GM19238 (cell line): ENCODE measurements around the gene TRIOBP.

Experiments used
- DNase-seq: peaks from one replicate; pipeline ENCODE4 v3.0.0; 2011; ENCODE audit warnings: low spot score; ENCODE audit not compliant: insufficient read length

Gene TRIOBP

GRCh38 chr22:37726241-37726887 is 29.5 kb downstream of the TRIOBP start:
- DNase-seq, result no peak

- no peak for DNase-seq
Observed at GRCh38 chr22:37728620-37729019, 31.8 kb downstream of the TRIOBP start.

GRCh38 chr22:37731804-37732471 is 35.1 kb downstream of the TRIOBP start:
- peak; percentile 53 for DNase-seq

GRCh38 chr22:37732699-37733607 is 36.1 kb downstream of the TRIOBP start:
- no peak for DNase-seq

GRCh38 chr22:37733625-37734401 is 37.0 kb downstream of the TRIOBP start:
- DNase-seq, result no peak

- DNase-seq, result no peak
Observed at GRCh38 chr22:37734402-37734700, 37.5 kb downstream of the TRIOBP start.

- no peak for DNase-seq
Observed at GRCh38 chr22:37734964-37735451, 38.2 kb downstream of the TRIOBP start.

- no peak for DNase-seq
Observed at GRCh38 chr22:37739035-37739434, 42.2 kb downstream of the TRIOBP start.

- DNase-seq, result no peak
Observed at GRCh38 chr22:37739611-37740049, 42.8 kb downstream of the TRIOBP start.

- no peak for DNase-seq
Observed at GRCh38 chr22:37740455-37741311, 43.8 kb downstream of the TRIOBP start.

GRCh38 chr22:37741312-37741795 is 44.5 kb downstream of the TRIOBP start:
- no peak for DNase-seq

- DNase-seq, result no peak
Observed at GRCh38 chr22:37742376-37743171, 45.7 kb downstream of the TRIOBP start.

- DNase-seq, result no peak
Observed at GRCh38 chr22:37744589-37744988, 47.7 kb downstream of the TRIOBP start.

- peak; percentile 98 for DNase-seq
Observed at GRCh38 chr22:37745548-37746365, 48.9 kb downstream of the TRIOBP start.

- no peak for DNase-seq
Observed at GRCh38 chr22:37746366-37747079, 49.7 kb downstream of the TRIOBP start.

- DNase-seq, result no peak
Observed at GRCh38 chr22:37747080-37747714, 50.3 kb downstream of the TRIOBP start.

GRCh38 chr22:37747715-37748100 is 50.9 kb downstream of the TRIOBP start:
- no peak for DNase-seq
